ENCODE results near the gene PLIN1.
"Not testable (repeated sequence)": the region's sequence is repeated elsewhere in the genome, so short reads cannot be mapped to it uniquely, and the experiment has no call there.

The PLIN1 gene

DNA sequence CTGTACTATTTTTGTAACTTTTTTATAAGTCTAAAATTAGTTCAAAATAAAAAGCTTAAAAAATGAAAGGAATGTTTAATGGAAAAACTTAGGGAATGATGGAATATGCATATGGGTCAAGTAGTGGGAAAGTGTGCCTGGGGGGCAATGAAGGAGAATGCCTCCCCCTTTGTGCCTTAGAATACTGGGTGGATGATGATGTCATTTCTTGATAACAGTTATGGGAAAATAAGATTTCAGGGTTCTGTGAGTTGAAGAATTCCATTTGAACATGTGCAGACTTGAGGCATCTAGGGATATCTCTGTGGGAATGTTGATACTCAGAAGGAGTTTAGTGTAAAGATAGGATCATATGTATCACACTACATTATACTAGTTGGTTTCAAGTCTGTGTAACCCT lies 25.2 kb upstream of the PLIN1 start:
- Histone ChIP-seq H3K4me3 (ENCODE audit: control insufficient read depth in 1 of 7, extremely low read depth in 1 of 7, insufficient read depth in 4 of 7, low read depth in 2 of 7, low read length in 6 of 7) (no peak overlapping the region), H3K27me3 (replicated peaks in 2 of 5; ENCODE audit: control insufficient read depth in 4 of 5, insufficient read depth in 5 of 5, low read length in 4 of 5) (peaks cover 0 to 3% (median 0%) of the 10 kb centered on the region in 5 experiments), H3K9me3 (ENCODE audit: control extremely low read depth in 1 of 5, control insufficient read depth in 4 of 5, insufficient read depth in 2 of 5, low read depth in 1 of 5, low read length in 4 of 5) (no peaks in the 10 kb centered on the region), H3K36me3 (ENCODE audit: control insufficient read depth in 4 of 4, insufficient read depth in 4 of 4, low read length in 3 of 4) (no peaks in the 10 kb centered on the region), H3K4me1 (ENCODE audit: control extremely low read depth in 1 of 4, control insufficient read depth in 4 of 4, insufficient read depth in 4 of 4, low read length in 3 of 4) (no peaks in the 10 kb centered on the region), H3K27ac (ENCODE audit: insufficient read depth in 1 of 2, low read depth in 1 of 2, low read length in 2 of 2, poor library complexity in 1 of 2, severe bottlenecking in 2 of 2) (no peak overlapping the region)
- POLR2A ChIA-PET = no interaction called here
- no peak for DNase-seq
- CTCF ChIA-PET = interaction anchor here (0.9 to 2.0 kb wide), 4 partner anchors 13 to 159 kb away, joined by 3 to 4 read pairs (median 3); no protein-coding TSS in a partner anchor

DNA sequence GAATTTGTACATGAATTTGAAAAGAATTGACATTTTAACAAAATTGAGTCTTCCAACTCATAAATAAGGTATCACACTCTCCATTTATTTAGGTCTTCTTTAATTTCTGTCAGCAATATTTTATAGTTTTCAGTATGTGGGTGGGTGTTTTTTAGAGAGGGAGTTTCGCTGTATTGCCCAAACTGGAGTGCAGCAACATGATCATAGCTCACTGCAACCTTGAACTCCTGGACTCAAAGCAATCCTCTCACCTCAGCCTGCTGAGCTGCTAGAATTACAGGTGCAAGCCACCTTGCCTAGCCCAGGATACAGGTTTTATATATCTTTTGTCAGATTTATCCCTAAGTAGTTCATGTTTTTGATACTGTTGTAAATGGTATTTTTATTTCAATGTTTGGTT lies 16.0 kb upstream of the PLIN1 start:
- CTCF ChIA-PET = no interaction called here
- no peaks in the 10 kb centered on the region for H3K27me3 ChIP-seq (replicated peaks in 2 of 5; ENCODE audit: control insufficient read depth in 4 of 5, insufficient read depth in 5 of 5, low read length in 4 of 5)

DNA sequence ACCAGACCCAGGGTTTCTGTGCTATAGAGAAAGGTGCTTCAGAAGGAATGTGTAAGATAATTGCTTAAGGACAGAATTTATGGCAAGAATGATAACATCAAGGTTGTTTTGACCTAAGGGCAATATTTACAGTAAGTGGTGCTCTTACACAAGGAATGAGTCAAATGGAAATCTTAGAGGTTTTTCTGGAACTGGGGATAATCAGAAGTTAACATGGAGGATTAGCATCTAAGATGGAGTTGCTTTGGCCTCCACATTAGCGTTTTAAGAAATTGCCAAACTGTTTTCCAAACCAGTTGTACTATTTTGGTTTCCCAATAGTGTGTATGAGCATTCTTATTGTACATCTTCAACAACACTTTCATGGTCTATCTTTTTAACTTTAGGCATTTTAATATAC lies 14.5 kb upstream of the PLIN1 start:
- Histone ChIP-seq H3K4me3 (ENCODE audit: control insufficient read depth in 1 of 7, extremely low read depth in 1 of 7, insufficient read depth in 4 of 7, low read depth in 2 of 7, low read length in 6 of 7) (no peak overlapping the region), H3K4me1 (ENCODE audit: control extremely low read depth in 1 of 4, control insufficient read depth in 4 of 4, insufficient read depth in 4 of 4, low read length in 3 of 4) (peaks cover 0 to 17% (median 7%) of the 10 kb centered on the region in 4 experiments), H3K36me3 (ENCODE audit: control insufficient read depth in 4 of 4, insufficient read depth in 4 of 4, low read length in 3 of 4) (no peaks in the 10 kb centered on the region), H3K9me3 (ENCODE audit: control extremely low read depth in 1 of 5, control insufficient read depth in 4 of 5, insufficient read depth in 2 of 5, low read depth in 1 of 5, low read length in 4 of 5) (no peaks in the 10 kb centered on the region), H3K27me3 (replicated peaks in 2 of 5; ENCODE audit: control insufficient read depth in 4 of 5, insufficient read depth in 5 of 5, low read length in 4 of 5) (no peaks in the 10 kb centered on the region), H3K27ac (ENCODE audit: insufficient read depth in 1 of 2, low read depth in 1 of 2, low read length in 2 of 2, poor library complexity in 1 of 2, severe bottlenecking in 2 of 2) (no peak overlapping the region)
- DNase-seq = no peak
- ChIA-PET CTCF (no interaction called here), POLR2A (no interaction called here)
- WGBS (ENCODE audit: insufficient coverage) = no CpG with 5 or more reads among the region's 1 CpG

More for the DNA sequence above, 16.0 kb upstream of the PLIN1 start:
- POLR2A ChIA-PET = no interaction called here
- no peak for DNase-seq
- WGBS (ENCODE audit: insufficient coverage) = no CpG with 5 or more reads among the region's 1 CpG
- H3K4me3 ChIP-seq (ENCODE audit: control insufficient read depth in 1 of 7, extremely low read depth in 1 of 7, insufficient read depth in 4 of 7, low read depth in 2 of 7, low read length in 6 of 7) = no peak overlapping the region
- no peaks in the 10 kb centered on the region for H3K36me3 ChIP-seq (ENCODE audit: control insufficient read depth in 4 of 4, insufficient read depth in 4 of 4, low read length in 3 of 4)
- peaks cover 0 to 9% (median 4%) of the 10 kb centered on the region in 4 experiments for H3K4me1 ChIP-seq (ENCODE audit: control extremely low read depth in 1 of 4, control insufficient read depth in 4 of 4, insufficient read depth in 4 of 4, low read length in 3 of 4)
- H3K27ac ChIP-seq (ENCODE audit: insufficient read depth in 1 of 2, low read depth in 1 of 2, low read length in 2 of 2, poor library complexity in 1 of 2, severe bottlenecking in 2 of 2) = no peak overlapping the region
- no peaks in the 10 kb centered on the region for H3K9me3 ChIP-seq (ENCODE audit: control extremely low read depth in 1 of 5, control insufficient read depth in 4 of 5, insufficient read depth in 2 of 5, low read depth in 1 of 5, low read length in 4 of 5)

DNA sequence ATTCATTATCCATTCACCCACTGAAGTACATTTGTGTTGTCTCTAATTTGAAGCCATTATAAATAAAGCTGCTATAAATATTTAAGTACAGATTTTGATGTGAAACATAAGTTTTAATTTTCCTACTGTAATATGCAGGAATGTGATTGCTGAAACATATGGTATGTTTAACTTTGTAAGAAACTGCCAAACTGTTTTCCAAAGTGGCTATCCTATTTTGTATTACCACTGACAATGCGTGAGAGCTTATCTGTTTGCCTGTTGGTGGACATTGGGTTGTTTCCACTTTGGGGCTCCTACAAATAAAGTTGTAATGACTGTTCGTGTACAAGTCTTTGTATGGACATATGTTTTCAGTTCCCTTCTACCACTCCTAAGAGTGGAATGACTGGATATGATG lies 13.9 kb upstream of the PLIN1 start:
- ChIA-PET POLR2A (no interaction called here), CTCF (no interaction called here)
- Histone ChIP-seq H3K9me3 (ENCODE audit: control extremely low read depth in 1 of 5, control insufficient read depth in 4 of 5, insufficient read depth in 2 of 5, low read depth in 1 of 5, low read length in 4 of 5) (no peaks in the 10 kb centered on the region), H3K27me3 (replicated peaks in 2 of 5; ENCODE audit: control insufficient read depth in 4 of 5, insufficient read depth in 5 of 5, low read length in 4 of 5) (no peaks in the 10 kb centered on the region), H3K4me3 (ENCODE audit: control insufficient read depth in 1 of 7, extremely low read depth in 1 of 7, insufficient read depth in 4 of 7, low read depth in 2 of 7, low read length in 6 of 7) (no peak overlapping the region), H3K27ac (ENCODE audit: insufficient read depth in 1 of 2, low read depth in 1 of 2, low read length in 2 of 2, poor library complexity in 1 of 2, severe bottlenecking in 2 of 2) (no peak overlapping the region), H3K36me3 (ENCODE audit: control insufficient read depth in 4 of 4, insufficient read depth in 4 of 4, low read length in 3 of 4) (no peaks in the 10 kb centered on the region), H3K4me1 (ENCODE audit: control extremely low read depth in 1 of 4, control insufficient read depth in 4 of 4, insufficient read depth in 4 of 4, low read length in 3 of 4) (peaks cover 0 to 17% (median 7%) of the 10 kb centered on the region in 4 experiments)
- WGBS (ENCODE audit: insufficient coverage) = 0% methylated on average over 1 of the region's 2 CpGs
- DNase-seq = no peak

DNA sequence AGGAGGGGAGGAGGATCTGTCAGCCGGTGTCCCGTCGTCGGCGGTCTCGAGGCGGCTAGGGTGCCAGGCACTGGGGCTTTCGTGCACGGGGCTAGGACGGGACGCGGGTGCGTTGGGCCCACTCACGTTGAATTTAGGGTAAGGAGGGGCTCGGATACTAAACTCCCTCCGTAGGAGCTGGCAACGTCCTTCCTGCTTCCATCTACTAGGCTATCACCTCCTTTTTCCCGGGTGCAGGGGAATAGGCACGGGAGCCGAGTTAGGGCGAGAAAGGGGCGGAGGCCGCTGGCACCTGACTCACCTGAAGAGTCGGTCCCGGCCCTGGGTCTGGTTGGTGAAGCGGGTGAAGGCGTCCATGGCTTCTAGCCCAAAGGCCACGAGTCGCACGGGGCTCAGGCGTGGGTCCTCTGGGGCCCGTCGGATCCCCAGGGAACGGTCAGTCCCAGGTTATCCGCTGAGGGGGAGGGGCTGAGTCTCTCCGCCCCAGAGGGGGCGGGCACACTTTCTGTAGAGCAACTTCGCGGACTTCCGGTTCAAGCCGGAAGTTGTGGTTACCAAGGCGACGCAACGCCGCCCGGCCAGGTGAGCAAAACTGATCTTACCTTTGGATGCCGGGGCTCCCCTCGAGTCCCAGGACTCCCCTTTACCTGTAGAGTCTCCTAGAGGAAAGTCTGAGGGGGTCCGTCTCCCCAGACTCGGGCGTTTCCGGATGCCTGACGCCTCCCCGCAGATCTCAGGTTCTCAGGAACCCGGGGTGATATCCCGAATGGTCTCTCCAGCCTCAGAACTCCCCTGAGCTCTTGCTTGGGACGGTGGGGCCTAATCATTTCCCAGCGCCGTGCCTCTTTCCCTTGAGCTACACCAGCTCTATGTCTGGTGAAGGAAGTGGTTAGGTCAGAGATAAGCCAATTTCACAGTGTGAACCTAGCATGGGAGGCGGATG lies 11.4 kb upstream of the PLIN1 start, which contains the start of the genes PEX11A and WDR93:
Gene PEX11A (minus strand): TSS at position 479 of the 943 bp plus-strand sequence. CDS start 122 bp downstream, at position 357.
Gene WDR93 (plus strand): TSS at position 536 of the 943 bp plus-strand sequence. CDS start 10,936 bp downstream, outside the sequence.
- WGBS (ENCODE audit: insufficient coverage) = 2% methylated on average over 41 of the region's 60 CpGs
- H3K27ac ChIP-seq (ENCODE audit: insufficient read depth in 1 of 2, low read depth in 1 of 2, low read length in 2 of 2, poor library complexity in 1 of 2, severe bottlenecking in 2 of 2) = peak within 1 kb of the TSS in 1 of 2 experiments; percentile 55

DNA sequence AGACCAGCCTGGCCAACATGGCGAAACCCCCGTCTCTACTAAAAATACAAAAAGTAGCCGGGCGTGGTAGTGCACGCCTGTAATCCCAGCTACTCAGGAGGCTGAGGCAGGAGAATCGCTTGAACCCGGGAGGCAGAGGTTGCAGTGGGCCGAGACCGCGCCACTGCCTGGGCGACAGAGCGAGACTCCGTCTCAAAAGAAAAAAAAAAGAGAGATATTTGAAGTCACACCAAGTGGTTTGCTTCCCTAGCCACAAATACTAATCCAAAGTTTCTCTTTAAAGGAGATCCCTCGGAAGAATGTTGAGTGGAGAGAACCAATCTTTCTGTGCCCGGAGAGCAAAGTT lies 10.7 kb upstream of the PLIN1 start:
- H3K9me3 ChIP-seq (ENCODE audit: control extremely low read depth in 1 of 5, control insufficient read depth in 4 of 5, insufficient read depth in 2 of 5, low read depth in 1 of 5, low read length in 4 of 5); DNase-seq; CTCF ChIA-PET; H3K27me3 ChIP-seq (replicated peaks in 2 of 5; ENCODE audit: control insufficient read depth in 4 of 5, insufficient read depth in 5 of 5, low read length in 4 of 5); H3K36me3 ChIP-seq (ENCODE audit: control insufficient read depth in 4 of 4, insufficient read depth in 4 of 4, low read length in 3 of 4): not testable (repeated sequence)
- 65% methylated on average over 10 of the region's 15 CpGs for WGBS (ENCODE audit: insufficient coverage)
- Histone ChIP-seq H3K27ac (ENCODE audit: insufficient read depth in 1 of 2, low read depth in 1 of 2, low read length in 2 of 2, poor library complexity in 1 of 2, severe bottlenecking in 2 of 2) (peak overlapping the region in 1 of 2 experiments; percentile 55), H3K4me3 (ENCODE audit: control insufficient read depth in 1 of 7, extremely low read depth in 1 of 7, insufficient read depth in 4 of 7, low read depth in 2 of 7, low read length in 6 of 7) (peak overlapping the region; percentile 75 to 99 (median 87)), H3K4me1 (ENCODE audit: control extremely low read depth in 1 of 4, control insufficient read depth in 4 of 4, insufficient read depth in 4 of 4, low read length in 3 of 4) (peaks cover 0 to 17% (median 7%) of the 10 kb centered on the region in 4 experiments)
- POLR2A ChIA-PET = interaction anchor here (0.6 kb wide), 1 partner anchor 735 kb away, joined by 4 read pairs; no protein-coding TSS in a partner anchor

More for the DNA sequence above, 11.4 kb upstream of the PLIN1 start, which contains the start of the genes PEX11A and WDR93:
- Histone ChIP-seq H3K9me3 (ENCODE audit: control extremely low read depth in 1 of 5, control insufficient read depth in 4 of 5, insufficient read depth in 2 of 5, low read depth in 1 of 5, low read length in 4 of 5) (no peaks in the 10 kb centered on the region), H3K36me3 (ENCODE audit: control insufficient read depth in 4 of 4, insufficient read depth in 4 of 4, low read length in 3 of 4) (no peaks in the 10 kb centered on the region), H3K4me1 (ENCODE audit: control extremely low read depth in 1 of 4, control insufficient read depth in 4 of 4, insufficient read depth in 4 of 4, low read length in 3 of 4) (peaks cover 0 to 17% (median 7%) of the 10 kb centered on the region in 4 experiments), H3K4me3 (ENCODE audit: control insufficient read depth in 1 of 7, extremely low read depth in 1 of 7, insufficient read depth in 4 of 7, low read depth in 2 of 7, low read length in 6 of 7) (peak within 1 kb of the TSS; percentile 75 to 99 (median 87)), H3K27me3 (replicated peaks in 2 of 5; ENCODE audit: control insufficient read depth in 4 of 5, insufficient read depth in 5 of 5, low read length in 4 of 5) (no peaks in the 10 kb centered on the region)
- peak; percentile 60 to 64 (median 63) for DNase-seq
- ChIA-PET CTCF (interaction anchor here (1.7 kb wide), 1 partner anchor 14 kb away, joined by 4 read pairs; no protein-coding TSS in a partner anchor), POLR2A (interaction anchor here (0.6 kb wide), 1 partner anchor 734 kb away, joined by 4 read pairs; no protein-coding TSS in a partner anchor)

DNA sequence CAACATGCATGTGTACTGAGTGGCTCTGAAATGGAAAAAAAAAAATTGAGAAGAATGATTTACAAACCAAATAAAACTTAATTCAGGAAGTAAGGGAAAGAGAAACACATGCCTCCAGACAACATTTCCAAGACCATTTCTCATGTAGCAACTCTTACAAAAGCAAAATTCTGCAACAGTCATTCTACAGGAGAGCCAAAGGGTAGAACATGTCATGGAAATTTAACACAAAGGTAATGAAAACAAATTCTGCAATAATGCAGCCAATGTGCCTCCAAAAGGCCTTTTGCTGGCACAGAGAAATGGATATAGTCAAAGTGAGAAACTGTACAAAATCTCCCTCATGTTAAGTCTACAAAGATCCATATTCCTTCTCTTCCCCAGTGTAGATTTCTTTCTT lies 7.4 kb upstream of the PLIN1 start:
- peaks cover 2 to 16% (median 7%) of the 10 kb centered on the region in 4 experiments for H3K36me3 ChIP-seq (ENCODE audit: control insufficient read depth in 4 of 4, insufficient read depth in 4 of 4, low read length in 3 of 4)
- no peaks in the 10 kb centered on the region for H3K27me3 ChIP-seq (replicated peaks in 2 of 5; ENCODE audit: control insufficient read depth in 4 of 5, insufficient read depth in 5 of 5, low read length in 4 of 5)
- no peak overlapping the region for H3K27ac ChIP-seq (ENCODE audit: insufficient read depth in 1 of 2, low read depth in 1 of 2, low read length in 2 of 2, poor library complexity in 1 of 2, severe bottlenecking in 2 of 2)
- H3K9me3 ChIP-seq (ENCODE audit: control extremely low read depth in 1 of 5, control insufficient read depth in 4 of 5, insufficient read depth in 2 of 5, low read depth in 1 of 5, low read length in 4 of 5) = no peaks in the 10 kb centered on the region
- no peak overlapping the region for H3K4me3 ChIP-seq (ENCODE audit: control insufficient read depth in 1 of 7, extremely low read depth in 1 of 7, insufficient read depth in 4 of 7, low read depth in 2 of 7, low read length in 6 of 7)
- H3K4me1 ChIP-seq (ENCODE audit: control extremely low read depth in 1 of 4, control insufficient read depth in 4 of 4, insufficient read depth in 4 of 4, low read length in 3 of 4) = peaks cover 0 to 17% (median 7%) of the 10 kb centered on the region in 4 experiments
- POLR2A ChIA-PET = no interaction called here
- CTCF ChIA-PET = no interaction called here
- no peak for DNase-seq
